Loucy (cell line): ENCODE results near the gene INF2.

Experiments used
- H2AFZ ChIP-seq: fragments of 200-600 bp; sonication (generic); 2 replicates; pipeline ENCODE4 v1.6.0; 2016; ENCODE audit warnings: antibody characterized with exemption, mild to moderate bottlenecking, low read length, moderate library complexity
- H3F3A ChIP-seq: fragments of 200-600 bp; 2 replicates; pipeline ENCODE4 v1.6.0; 2016; ENCODE audit warnings: antibody characterized with exemption, low read depth, mild to moderate bottlenecking
- H3K27me3 ChIP-seq: fragments of 200-600 bp; sonication (generic); 2 replicates; pipeline ENCODE4 v1.6.1; 2014; ENCODE audit warnings: low read length, mild to moderate bottlenecking; ENCODE audit not compliant: insufficient read depth, poor library complexity, severe bottlenecking
- H3K36me3 ChIP-seq: fragments of 200-600 bp; sonication (generic); 2 replicates; pipeline ENCODE4 v1.6.1; 2016; ENCODE audit warnings: low read length; ENCODE audit not compliant: insufficient read depth
- H3K4me1 ChIP-seq: fragments of 200-600 bp; sonication (generic); 2 replicates; pipeline ENCODE4 v1.5.1; 2014; ENCODE audit warnings: low read length, mild to moderate bottlenecking; ENCODE audit not compliant: insufficient read depth, poor library complexity, severe bottlenecking
- H3K4me2 ChIP-seq: fragments of 200-600 bp; sonication (generic); 2 replicates; pipeline ENCODE4 v1.6.0; 2014; ENCODE audit warnings: antibody characterized with exemption, low read length, low read depth, mild to moderate bottlenecking; ENCODE audit not compliant: poor library complexity, severe bottlenecking
- H3K4me3 ChIP-seq: fragments of 200-600 bp; sonication (generic); 2 replicates; pipeline ENCODE4 v1.5.1; 2014; ENCODE audit warnings: low read length, mild to moderate bottlenecking, mixed read lengths; ENCODE audit not compliant: poor library complexity, severe bottlenecking
- H3K79me2 ChIP-seq: fragments of 200-600 bp; sonication (generic); 2 replicates; pipeline ENCODE4 v1.6.1; 2014; ENCODE audit warnings: low read length; ENCODE audit not compliant: insufficient read depth
- H3K9ac ChIP-seq: fragments of 200-600 bp; sonication (generic); 2 replicates; pipeline ENCODE4 v1.6.0; 2014; ENCODE audit warnings: mild to moderate bottlenecking, low read depth, low read length, moderate library complexity; ENCODE audit not compliant: poor library complexity, severe bottlenecking
- H3K9me2 ChIP-seq: fragments of 200-600 bp; sonication (generic); replicated peaks from 2 replicates; pipeline ENCODE4 v1.6.1; 2016; ENCODE audit warnings: low read depth, low read length, mixed read lengths
- H3K9me3 ChIP-seq: fragments of 200-600 bp; sonication (generic); 2 replicates; pipeline ENCODE4 v1.6.1; 2014; ENCODE audit warnings: mild to moderate bottlenecking, antibody characterized with exemption, low read length, low read depth; ENCODE audit not compliant: insufficient read depth
- H4K20me1 ChIP-seq: fragments of 200-600 bp; sonication (generic); 2 replicates; pipeline ENCODE4 v1.6.0; 2014; ENCODE audit warnings: antibody characterized with exemption, low read length, mild to moderate bottlenecking; ENCODE audit not compliant: insufficient read depth, poor library complexity, severe bottlenecking
- EZH2phosphoT487 ChIP-seq: fragments of 200-600 bp; IDR thresholded peaks from 2 replicates; pipeline ENCODE4 v1.6.1; 2018; ENCODE audit warnings: antibody characterized with exemption, mild to moderate bottlenecking, moderate library complexity, borderline replicate concordance
- TF ChIP-seq, protein P1 (sequence below): fragments of 200-600 bp; sonication (generic); conservative IDR thresholded peaks from 2 replicates; pipeline ENCODE4 v1.5.1; 2014; ENCODE audit warnings: mild to moderate bottlenecking, antibody characterized with exemption, low read length

The INF2 gene

DNA sequence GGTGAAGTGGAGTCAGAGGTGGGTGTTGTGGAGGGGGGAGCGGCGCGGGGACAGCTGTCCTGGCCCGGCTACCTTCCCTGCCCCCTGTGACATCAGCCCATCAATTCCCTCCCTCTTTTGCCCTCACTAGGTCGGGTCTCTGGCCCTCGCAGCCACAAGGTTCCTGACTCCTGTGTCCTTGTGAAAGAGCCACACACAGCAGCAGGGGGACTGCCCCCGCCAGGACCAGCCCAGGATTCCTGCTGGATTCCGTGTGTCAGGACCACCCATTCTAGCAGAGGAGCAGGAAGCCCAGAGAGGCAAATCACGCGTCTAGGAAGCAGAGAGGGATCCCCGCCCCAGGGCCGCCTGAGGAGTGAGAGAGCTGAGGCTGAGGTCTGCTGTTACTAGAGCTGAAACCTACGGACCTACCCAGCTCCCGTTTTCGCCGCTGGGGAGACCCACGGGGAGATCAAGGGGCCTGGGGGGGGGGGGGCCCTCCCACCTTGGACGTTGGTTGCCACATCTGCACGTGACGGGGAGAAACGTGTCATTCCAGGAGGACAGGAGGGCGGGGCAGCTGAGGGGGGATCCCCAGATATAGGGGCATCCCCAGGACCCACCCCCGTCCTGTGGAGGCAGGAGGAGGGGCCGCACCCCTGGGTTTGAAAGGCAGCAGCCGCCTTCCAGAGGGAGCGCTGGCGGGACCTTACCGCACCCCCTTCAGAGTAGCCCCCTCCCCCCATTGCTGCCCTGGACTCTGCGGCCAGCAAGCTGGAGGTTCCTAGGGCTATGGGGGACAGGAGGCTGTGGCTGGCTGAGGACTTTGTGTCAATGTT lies 12.5 kb upstream of the INF2 start:
- TF ChIP-seq, protein P1, sequence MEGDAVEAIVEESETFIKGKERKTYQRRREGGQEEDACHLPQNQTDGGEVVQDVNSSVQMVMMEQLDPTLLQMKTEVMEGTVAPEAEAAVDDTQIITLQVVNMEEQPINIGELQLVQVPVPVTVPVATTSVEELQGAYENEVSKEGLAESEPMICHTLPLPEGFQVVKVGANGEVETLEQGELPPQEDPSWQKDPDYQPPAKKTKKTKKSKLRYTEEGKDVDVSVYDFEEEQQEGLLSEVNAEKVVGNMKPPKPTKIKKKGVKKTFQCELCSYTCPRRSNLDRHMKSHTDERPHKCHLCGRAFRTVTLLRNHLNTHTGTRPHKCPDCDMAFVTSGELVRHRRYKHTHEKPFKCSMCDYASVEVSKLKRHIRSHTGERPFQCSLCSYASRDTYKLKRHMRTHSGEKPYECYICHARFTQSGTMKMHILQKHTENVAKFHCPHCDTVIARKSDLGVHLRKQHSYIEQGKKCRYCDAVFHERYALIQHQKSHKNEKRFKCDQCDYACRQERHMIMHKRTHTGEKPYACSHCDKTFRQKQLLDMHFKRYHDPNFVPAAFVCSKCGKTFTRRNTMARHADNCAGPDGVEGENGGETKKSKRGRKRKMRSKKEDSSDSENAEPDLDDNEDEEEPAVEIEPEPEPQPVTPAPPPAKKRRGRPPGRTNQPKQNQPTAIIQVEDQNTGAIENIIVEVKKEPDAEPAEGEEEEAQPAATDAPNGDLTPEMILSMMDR: no peak
- no peak for TF ChIP-seq EZH2phosphoT487
- no peaks in the 10 kb centered on the region for H3K36me3 ChIP-seq
- no peaks in the 10 kb centered on the region for H3K9me2 ChIP-seq
- H3K9ac ChIP-seq: peak overlapping the region; percentile 91
- H3K9me3 ChIP-seq: no peaks in the 10 kb centered on the region
- peak overlapping the region; percentile 86 for H3K4me2 ChIP-seq
- H3K4me3 ChIP-seq: peak overlapping the region; percentile 78
- H3K79me2 ChIP-seq: no peaks in the 10 kb centered on the region
- H3F3A ChIP-seq: no peaks in the 10 kb centered on the region
- peaks cover 14% of the 10 kb centered on the region for H3K4me1 ChIP-seq
- no peaks in the 10 kb centered on the region for H4K20me1 ChIP-seq
- H2AFZ ChIP-seq: peak overlapping the region; percentile 84
- no peaks in the 10 kb centered on the region for H3K27me3 ChIP-seq

DNA sequence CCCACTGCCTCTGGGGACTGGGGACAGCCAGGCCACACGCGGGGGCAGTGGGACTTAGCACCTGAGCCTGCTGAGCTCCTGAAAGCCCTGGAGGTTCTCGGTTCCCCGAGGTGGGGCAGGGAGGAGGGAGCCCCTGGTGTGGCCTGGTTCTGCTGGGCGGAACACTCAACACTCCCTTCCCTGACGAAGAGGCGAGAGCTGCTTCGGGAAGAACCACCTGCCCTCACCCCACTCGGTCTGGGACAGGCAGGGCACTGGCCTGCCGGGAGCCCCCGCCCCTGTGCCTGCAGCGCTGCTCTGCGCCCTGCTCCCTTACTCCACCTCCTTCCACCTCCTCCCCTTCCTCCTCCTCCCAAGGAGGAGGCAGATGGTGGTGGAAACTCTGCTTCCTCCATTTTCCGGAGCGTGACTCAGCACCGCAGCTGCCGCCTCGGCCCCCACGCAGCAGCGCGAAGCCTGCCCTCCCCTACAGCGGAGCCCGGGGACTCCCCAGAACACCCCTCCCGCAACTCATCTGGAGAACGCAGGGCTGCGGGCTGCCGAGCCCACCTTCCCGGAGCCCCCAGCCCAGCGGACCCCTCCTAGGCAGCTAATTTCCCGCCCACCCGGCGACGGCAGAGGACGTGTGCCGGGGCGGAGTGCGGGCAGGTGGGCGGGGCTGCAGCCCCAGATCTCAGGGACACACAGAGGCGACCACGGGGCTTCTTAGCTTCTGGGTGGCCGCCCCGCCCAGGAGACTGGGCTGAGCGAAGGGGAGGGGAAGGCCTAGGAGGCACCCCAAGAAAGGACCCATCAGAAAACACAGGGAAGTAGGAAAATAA lies 11.7 kb upstream of the INF2 start:
- Histone ChIP-seq H3K4me1 (peaks cover 14% of the 10 kb centered on the region), H3K79me2 (no peaks in the 10 kb centered on the region), H2AFZ (peak overlapping the region; percentile 84), H3F3A (no peaks in the 10 kb centered on the region), H3K4me3 (peak overlapping the region; percentile 78), H3K9ac (peak overlapping the region; percentile 91), H3K27me3 (no peaks in the 10 kb centered on the region), H3K36me3 (no peaks in the 10 kb centered on the region), H3K4me2 (peak overlapping the region; percentile 86), H3K9me3 (no peaks in the 10 kb centered on the region), H3K9me2 (no peaks in the 10 kb centered on the region), H4K20me1 (no peaks in the 10 kb centered on the region)
- TF ChIP-seq, protein P1: no peak
- TF ChIP-seq EZH2phosphoT487: no peak

DNA sequence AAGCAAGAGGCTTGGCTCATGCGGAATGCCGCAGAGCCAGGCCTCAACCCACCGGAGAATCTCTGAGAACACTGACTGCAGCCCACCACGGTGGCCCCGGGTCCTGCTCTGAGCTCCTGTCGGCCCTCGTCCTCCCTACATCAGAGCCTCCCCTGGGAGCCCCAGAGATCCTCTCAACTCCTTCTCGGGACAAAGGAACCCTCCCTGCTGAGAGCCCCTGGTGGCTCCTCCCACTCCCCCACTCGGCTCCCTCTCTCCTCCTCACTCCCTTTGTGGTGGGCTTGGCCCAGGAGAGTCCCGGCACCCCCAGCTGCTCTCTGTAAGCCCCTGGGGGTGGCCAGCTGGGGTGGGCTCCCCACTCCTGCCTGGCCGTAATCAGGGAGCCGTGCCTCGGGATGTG lies 11.1 kb upstream of the INF2 start:
- Histone ChIP-seq H3K9ac (peak overlapping the region; percentile 91), H3K9me2 (no peaks in the 10 kb centered on the region), H3K4me1 (peaks cover 14% of the 10 kb centered on the region)

More for the DNA sequence above, 11.1 kb upstream of the INF2 start:
- peak overlapping the region; percentile 86 for H3K4me2 ChIP-seq
- peak overlapping the region; percentile 78 for H3K4me3 ChIP-seq
- TF ChIP-seq EZH2phosphoT487: no peak
- TF ChIP-seq, protein P1: no peak
- no peaks in the 10 kb centered on the region for H3K9me3 ChIP-seq
- H4K20me1 ChIP-seq: no peaks in the 10 kb centered on the region
- H3K79me2 ChIP-seq: no peaks in the 10 kb centered on the region
- H2AFZ ChIP-seq: peak overlapping the region; percentile 84
- H3F3A ChIP-seq: no peaks in the 10 kb centered on the region
- H3K36me3 ChIP-seq: no peaks in the 10 kb centered on the region
- no peaks in the 10 kb centered on the region for H3K27me3 ChIP-seq
